K562 (cell line): ENCODE results near the gene HUNK. TPM values are rescaled to one million over a fixed set of nuclear protein-coding genes. Genes with fewer than 3 reads are reported as not detected.

Experiments
- ATAC-seq: fragments of 200-7000 bp; cut with Tn5 transposase; 3 replicates; pipeline ENCODE4 v1.9.1; 2020; ENCODE audit warnings: moderate library complexity
- BruUV-seq: library from RNA; stranded (reverse); fragments of 400-500 nt; replicated peaks from 2 replicates; lab custom pipeline; 2021; lab: Mats Ljungman, UMichigan
- CTCF ChIA-PET: fragments of 300-600 bp; formaldehyde crosslinking; extraction: SDS; loops from one replicate; lab custom pipeline; 2021; ENCODE audit warnings: low intra/inter-chr PET ratio; lab: Yijun Ruan, JAX
- POLR2A ChIA-PET: fragments of 300-600, 350-650 bp; sonication (Branson Sonifier 250); formaldehyde crosslinking; extraction: SDS; loops from one replicate; lab custom pipeline; 2021; ENCODE audit warnings: antibody characterized with exemption, inconsistent platforms; lab: Yijun Ruan, JAX
- DNase-seq, 4 experiments: peaks; one replicate each; pipeline versions ENCODE4 v3.0.0 to v3.0.0-alpha.2; 2011 to 2018; ENCODE audit warnings: low spot score in 3 of 4, mixed read lengths in 3 of 4; ENCODE audit errors: extremely low read depth in 1 of 4
- FAIRE-seq: peaks from 2 replicates; lab custom pipeline; 2011; peaks lifted over from hg19 to GRCh38; lab: Jason Lieb, UNC
- H2AFZ ChIP-seq: 2 replicates; pipeline ENCODE4 v1.6.0; 2011; ENCODE audit warnings: low read depth, low read length, control low read depth, inconsistent platforms
- H3K27ac ChIP-seq: fragments of 200-600 bp; 3 replicates; pipeline ENCODE4 v1.8.0; 2011; ENCODE audit warnings: low read depth, mild to moderate bottlenecking, control low read depth, inconsistent platforms, low read length, moderate library complexity, mixed read lengths; ENCODE audit errors: extremely low read depth
- H3K27me3 ChIP-seq, 2 experiments: fragments of 300-600 bp in 1 of 2; 2 replicates in 1 of 2; 3 replicates in 1 of 2; pipeline versions ENCODE4 v1.6.0 to v1.8.0; 2011; ENCODE audit warnings: inconsistent platforms in 2 of 2, low read length in 2 of 2, mild to moderate bottlenecking in 1 of 2, mixed read lengths in 1 of 2, moderate library complexity in 1 of 2; ENCODE audit not compliant: control insufficient read depth in 2 of 2, insufficient read depth in 2 of 2
- H3K36me3 ChIP-seq: fragments of 300-600 bp; 3 replicates; pipeline ENCODE4 v1.8.0; 2011; ENCODE audit warnings: mild to moderate bottlenecking, low read length, inconsistent platforms; ENCODE audit not compliant: control insufficient read depth, insufficient read depth
- H3K4me1 ChIP-seq, 2 experiments: fragments of 200-600 bp in 1 of 2; replicated peaks in 1 of 2; 2 replicates in 1 of 2; 3 replicates in 1 of 2; pipeline versions ENCODE4 v1.5.1 to v1.8.0; 2011; ENCODE audit warnings: inconsistent platforms in 2 of 2, low read length in 2 of 2, mild to moderate bottlenecking in 1 of 2, mixed read lengths in 1 of 2, moderate library complexity in 1 of 2; ENCODE audit not compliant: control insufficient read depth in 2 of 2, insufficient read depth in 2 of 2
- H3K4me2 ChIP-seq: 2 replicates; pipeline ENCODE4 v1.6.1; 2011; ENCODE audit warnings: low read length, control low read depth, inconsistent platforms, mixed read lengths; ENCODE audit not compliant: insufficient read depth
- H3K4me3 ChIP-seq: fragments of 200-600 bp; sonication (generic), shearing (Covaris generic); 2 replicates; pipeline ENCODE4 v1.5.1; 2016; ENCODE audit warnings: control low read depth, inconsistent platforms
- H3K79me2 ChIP-seq: fragments of 200-600 bp; 3 replicates; pipeline ENCODE4 v1.8.0; 2011; ENCODE audit warnings: low read length, inconsistent platforms; ENCODE audit not compliant: control insufficient read depth, insufficient read depth
- H3K9ac ChIP-seq, 2 experiments: 2 replicates each; pipeline versions ENCODE4 v1.6.0 to v1.6.1; 2011; ENCODE audit warnings: low read depth in 2 of 2, low read length in 2 of 2, control low read depth in 1 of 2, inconsistent platforms in 1 of 2, mild to moderate bottlenecking in 1 of 2, mixed read lengths in 1 of 2; ENCODE audit not compliant: insufficient read depth in 1 of 2
- H3K9me1 ChIP-seq: one replicate; pipeline ENCODE4 v1.6.0; 2011; ENCODE audit warnings: inconsistent platforms, mild to moderate bottlenecking, low read length, moderate library complexity; ENCODE audit not compliant: control insufficient read depth, insufficient read depth
- H3K9me3 ChIP-seq: replicated peaks from 2 replicates; pipeline ENCODE4 v1.5.1; 2011; ENCODE audit warnings: low read depth, low read length, inconsistent platforms; ENCODE audit not compliant: control insufficient read depth, insufficient read depth
- H4K20me1 ChIP-seq: replicated peaks from 2 replicates; pipeline ENCODE4 v1.6.1; 2011; ENCODE audit warnings: low read length, inconsistent platforms, mixed read lengths; ENCODE audit not compliant: control insufficient read depth, insufficient read depth
- BHLHE40 ChIP-seq: IDR thresholded peaks from 2 replicates; pipeline ENCODE4 v1.6.1; 2011; ENCODE audit warnings: low read length, improper control_type of control experiment
- CBX8 ChIP-seq: fragments of 200-600 bp; sonication (generic); IDR thresholded peaks from 2 replicates; pipeline ENCODE4 v1.6.1; 2012; ENCODE audit warnings: borderline replicate concordance, mixed run types, low read depth, mild to moderate bottlenecking, moderate library complexity, mixed read lengths, low read length, control low read depth, inconsistent platforms; ENCODE audit not compliant: poor library complexity, severe bottlenecking; ENCODE audit errors: extremely low read depth
- CEBPG ChIP-seq, 3 experiments: fragments of 200-800 bp in 1 of 3; sonication (Bioruptor generic) in 1 of 3; sonication (generic) in 1 of 3; formaldehyde crosslinking in 1 of 3; IDR thresholded peaks in 2 of 3; conservative IDR thresholded peaks in 1 of 3; 2 replicates each; pipeline versions ENCODE4 v1.6.1 to v1.8.0; 2016 to 2022; ENCODE audit warnings: missing compliant biosample characterization in 2 of 3, missing genetic modification characterization in 2 of 3, mild to moderate bottlenecking in 1 of 3, missing genetic modification reagents in 1 of 3
- ERF ChIP-seq: fragments of 450-650 bp; formaldehyde crosslinking; IDR thresholded peaks from 2 replicates; pipeline ENCODE4 v1.4.0; 2020; ENCODE audit warnings: mild to moderate bottlenecking, mixed read lengths
- FOXK1 ChIP-seq: sonication (generic); formaldehyde crosslinking; IDR thresholded peaks from 2 replicates; pipeline ENCODE4 v1.8.0; 2022; ENCODE audit warnings: missing genetic modification reagents, mild to moderate bottlenecking, borderline replicate concordance
- RUNX1 ChIP-seq: sonication (generic); IDR thresholded peaks from 2 replicates; pipeline ENCODE4 v1.6.1; 2016; ENCODE audit warnings: antibody characterized with exemption, low read depth
- SIRT6 ChIP-seq: IDR thresholded peaks from one replicate; pipeline ENCODE4 v1.6.1; 2012; ENCODE audit warnings: low read depth, mild to moderate bottlenecking, control low read depth, inconsistent platforms, low read length, moderate library complexity
- STAT5B ChIP-seq: fragments of 250-450 bp; sonication (Bioruptor Pico); IDR thresholded peaks from 2 replicates; pipeline ENCODE4 v1.8.0; 2021; ENCODE audit warnings: mild to moderate bottlenecking, inconsistent platforms
- ZNF232 ChIP-seq: sonication (generic); formaldehyde crosslinking; IDR thresholded peaks from 2 replicates; pipeline ENCODE4 v1.8.0; 2022; ENCODE audit warnings: mild to moderate bottlenecking, missing genetic modification reagents
- ZNF75A ChIP-seq: fragments of 450-650 bp; formaldehyde crosslinking; IDR thresholded peaks from 2 replicates; pipeline ENCODE4 v1.4.0; 2020; ENCODE audit warnings: mild to moderate bottlenecking
- WGBS: fragments of 100-300 bp; shearing (Covaris generic); methylation state at CpG from one replicate; pipeline ENCODE4 v1.1.6; 2016; ENCODE audit warnings: low coverage, mixed read lengths; ENCODE audit not compliant: insufficient coverage; ENCODE audit errors: missing lambda C conversion rate; 5-methylcytosine and 5-hydroxymethylcytosine counted together
- in situ Hi-C: fragments of 300-500 bp; cut with MboI; formaldehyde crosslinking; loops from 4 replicates; pipeline ENCODE4 v1.15.0; 2018; ENCODE audit warnings: inconsistent platforms, mixed read lengths
- intact Hi-C: fragments of 100-400 bp; cut with micrococcal nuclease; formaldehyde crosslinking; loops from 2 replicates; pipeline ENCODE4 v1.14.2; 2022
- polyA plus RNA-seq, 8 experiments: library from polyadenylated mRNA; depleted of rRNA in 4 of 8; stranded (reverse) in 5 of 8; unstranded in 3 of 8; fragments of >200 nt; fragmentation: Nextera tagmentation in 2 of 8; fragmentation: Illumina TruSeq in 1 of 8; extraction: Ambion mirVana in 2 of 8; extraction: Trizol in 1 of 8; gene quantifications; 2 replicates each; pipeline versions ENCODE4 v1.2.1 to v1.2.3, GENCODE V29; 2011 to 2014; ENCODE audit warnings: inconsistent platforms in 1 of 8, missing spikeins in 1 of 8
- total RNA-seq, 7 experiments: library from RNA; depleted of rRNA in 6 of 7; stranded (reverse); fragments of >200 nt in 6 of 7; fragmentation: Illumina TruSeq in 2 of 7; extraction: Trizol in 2 of 7; gene quantifications; 2 replicates each; pipeline versions ENCODE4 v1.2.1 to v1.2.3, GENCODE V29; 2011 to 2021; ENCODE audit warnings: low replicate concordance in 1 of 7

Gene HUNK
- total and polyA plus RNA-seq, 9 of the 15 experiments (the other 6 are each of a cell fraction or from before 2014, with no cell fraction given): not detected

GRCh38 chr21:31952828-31953227 lies 80.0 kb downstream of the HUNK start:
- no peak for ATAC-seq
- H2AFZ ChIP-seq: no peak overlapping the region
- H3K36me3 ChIP-seq: no peaks in the 10 kb centered on the region
- H3K79me2 ChIP-seq: no peaks in the 10 kb centered on the region
- no peak overlapping the region for H3K27ac ChIP-seq
- intact Hi-C loops: no loop called here
- H3K9ac ChIP-seq: no peak overlapping the region
- POLR2A ChIA-PET: no interaction called here
- TF ChIP-seq CBX8 (no peak), RUNX1 (no peak), STAT5B (CRISPR knock-in tag) (no peak), BHLHE40 (no peak), ZNF232 (no peak), ERF (CRISPR knock-in tag) (no peak), FOXK1 (no peak), SIRT6 (no peak), ZNF75A (CRISPR knock-in tag) (no peak), CEBPG (CRISPR knock-in tag; IDR thresholded peaks at IDR 0.05) (no peak), CEBPG (tag; conservative IDR thresholded peaks at IDR 0.05 in 1 of 2, IDR thresholded peaks at IDR 0.05 in 1 of 2) (no peak)
- TF ChIP-seq, all 486 proteins: peak for 0
- 0% methylated on average over 3 of the region's 3 CpGs for WGBS
- no peaks in the 10 kb centered on the region for H3K4me1 ChIP-seq
- no peak overlapping the region for H3K4me2 ChIP-seq
- no peaks in the 10 kb centered on the region for H4K20me1 ChIP-seq
- no peak overlapping the region for H3K4me3 ChIP-seq
- BruUV-seq: no TSS peak
- DNase-seq (no peak), FAIRE-seq (no peak)
- CTCF ChIA-PET: no interaction called here
- no peaks in the 10 kb centered on the region for H3K9me1 ChIP-seq
- no peaks in the 10 kb centered on the region; the same call in 1 of the 2 replicates for H3K9me3 ChIP-seq
- in situ Hi-C loops: no loop called here
- peaks cover 8 to 23% of the 10 kb centered on the region in 2 experiments; a peak in 4 of 5 replicates for H3K27me3 ChIP-seq
